ENCODE results near the gene METTL22.

- TF ChIP-seq CTCF (conservative IDR thresholded peaks at IDR 0.05; ENCODE audit: low read length) (no peak), EZH2phosphoT487 (IDR thresholded peaks at IDR 0.05; ENCODE audit: borderline replicate concordance) (no peak)
Measured at GRCh38 chr16:8591451-8591850, 30.0 kb upstream of the METTL22 start.

Measured in Loucy (cell line).